RWPE2 (cell line): ENCODE data around the gene PDZRN4.

ENCODE experiments used
- ATAC-seq: fragments of 200-7000 bp; cut with Tn5 transposase; 3 replicates; pipeline ENCODE4 v1.9.1; 2021; ENCODE audit warnings: low read depth
- DNase-seq: peaks from one replicate; pipeline ENCODE4 v3.0.0-alpha.2; 2020; ENCODE audit warnings: low spot score
- H3K27ac ChIP-seq: fragments of 450-650 bp; 2 replicates; pipeline ENCODE4 v1.5.1; 2017; ENCODE audit warnings: mild to moderate bottlenecking; ENCODE audit not compliant: poor library complexity, severe bottlenecking
- H3K27me3 ChIP-seq: fragments of 250-450 bp; sonication (Bioruptor Pico); 2 replicates; pipeline ENCODE4 v1.5.1; 2021; ENCODE audit warnings: mild to moderate bottlenecking, moderate library complexity; ENCODE audit not compliant: insufficient read depth, poor library complexity, severe bottlenecking
- H3K36me3 ChIP-seq: fragments of 250-450 bp; sonication (Bioruptor Pico); 2 replicates; pipeline ENCODE4 v1.5.1; 2020; ENCODE audit warnings: low read depth, mild to moderate bottlenecking, moderate library complexity
- H3K4me1 ChIP-seq: fragments of 250-450 bp; sonication (Bioruptor Pico); 2 replicates; pipeline ENCODE4 v1.5.1; 2021; ENCODE audit warnings: mild to moderate bottlenecking, moderate library complexity; ENCODE audit not compliant: insufficient read depth, poor library complexity, severe bottlenecking
- H3K4me3 ChIP-seq: fragments of 250-450 bp; sonication (Bioruptor Pico); 2 replicates; pipeline ENCODE4 v1.5.1; 2021; ENCODE audit warnings: mild to moderate bottlenecking, moderate library complexity; ENCODE audit not compliant: severe bottlenecking
- H3K9me3 ChIP-seq: fragments of 250-450 bp; sonication (Bioruptor Pico); 2 replicates; pipeline ENCODE4 v1.5.1; 2021; ENCODE audit warnings: mild to moderate bottlenecking, moderate library complexity; ENCODE audit not compliant: severe bottlenecking
- TF ChIP-seq, protein P1 (sequence below): fragments of 450-650 bp; IDR thresholded peaks from one replicate; pipeline ENCODE4 v1.5.1; 2017; ENCODE audit warnings: mild to moderate bottlenecking, moderate library complexity; ENCODE audit not compliant: poor library complexity, severe bottlenecking

The PDZRN4 gene

DNA sequence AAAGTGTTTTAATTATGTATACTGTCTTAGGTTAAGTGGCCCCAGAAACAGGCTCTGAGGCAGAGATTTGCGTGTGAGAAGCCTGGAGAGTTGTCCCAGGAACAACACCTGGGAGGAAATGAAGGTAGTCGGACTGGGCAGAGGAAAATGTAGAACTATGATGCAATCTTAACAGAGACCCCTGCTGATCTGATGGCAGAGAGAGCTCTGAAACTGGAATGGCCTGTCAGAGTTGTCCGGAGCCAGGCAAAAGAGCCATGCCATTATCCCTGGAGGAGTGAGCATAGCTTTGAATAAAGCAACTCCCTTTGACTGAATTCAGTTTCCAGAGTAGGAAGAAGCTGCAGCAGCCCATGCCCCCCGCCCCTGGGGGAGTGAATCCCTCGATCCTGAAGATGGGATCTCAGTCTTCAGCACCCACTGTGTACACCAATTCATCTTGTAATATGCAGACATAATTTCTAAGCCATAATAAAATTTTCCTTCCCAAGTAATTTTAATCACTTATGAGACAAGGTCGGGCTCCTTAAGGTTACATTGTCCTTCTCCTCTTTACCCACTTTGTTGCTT lies 264.8 kb downstream of the PDZRN4 start:
- H3K36me3 ChIP-seq, result no peaks in the 10 kb centered on the region
- TF ChIP-seq, protein P1, sequence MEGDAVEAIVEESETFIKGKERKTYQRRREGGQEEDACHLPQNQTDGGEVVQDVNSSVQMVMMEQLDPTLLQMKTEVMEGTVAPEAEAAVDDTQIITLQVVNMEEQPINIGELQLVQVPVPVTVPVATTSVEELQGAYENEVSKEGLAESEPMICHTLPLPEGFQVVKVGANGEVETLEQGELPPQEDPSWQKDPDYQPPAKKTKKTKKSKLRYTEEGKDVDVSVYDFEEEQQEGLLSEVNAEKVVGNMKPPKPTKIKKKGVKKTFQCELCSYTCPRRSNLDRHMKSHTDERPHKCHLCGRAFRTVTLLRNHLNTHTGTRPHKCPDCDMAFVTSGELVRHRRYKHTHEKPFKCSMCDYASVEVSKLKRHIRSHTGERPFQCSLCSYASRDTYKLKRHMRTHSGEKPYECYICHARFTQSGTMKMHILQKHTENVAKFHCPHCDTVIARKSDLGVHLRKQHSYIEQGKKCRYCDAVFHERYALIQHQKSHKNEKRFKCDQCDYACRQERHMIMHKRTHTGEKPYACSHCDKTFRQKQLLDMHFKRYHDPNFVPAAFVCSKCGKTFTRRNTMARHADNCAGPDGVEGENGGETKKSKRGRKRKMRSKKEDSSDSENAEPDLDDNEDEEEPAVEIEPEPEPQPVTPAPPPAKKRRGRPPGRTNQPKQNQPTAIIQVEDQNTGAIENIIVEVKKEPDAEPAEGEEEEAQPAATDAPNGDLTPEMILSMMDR, result no peak
- H3K4me1 ChIP-seq, result no peaks in the 10 kb centered on the region
- no peak overlapping the region for H3K4me3 ChIP-seq
- DNase-seq, result no peak
- ATAC-seq, result no peak
- H3K27me3 ChIP-seq, result peaks cover 2% of the 10 kb centered on the region
- no peaks in the 10 kb centered on the region for H3K9me3 ChIP-seq
- H3K27ac ChIP-seq, result no peak overlapping the region

DNA sequence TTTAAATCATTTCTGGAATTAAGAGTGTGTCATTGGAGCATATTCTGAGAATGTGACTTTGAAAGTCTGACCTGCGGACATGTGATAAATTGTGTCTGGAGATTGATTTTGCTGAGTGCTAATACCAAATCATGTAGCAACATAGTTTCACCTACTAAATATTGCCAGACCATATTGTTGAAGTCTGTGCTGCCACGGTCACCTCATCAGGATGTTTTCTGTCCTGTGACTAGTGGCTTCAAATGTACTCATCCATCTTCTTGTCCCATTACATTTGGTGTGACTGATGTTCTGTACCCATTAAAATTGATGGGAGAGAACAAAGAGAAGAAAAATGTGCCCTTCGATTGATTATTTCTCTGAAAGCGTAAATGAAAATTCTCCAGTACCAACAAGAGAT lies 265.3 kb downstream of the PDZRN4 start:
- DNase-seq, result no peak
- TF ChIP-seq, protein P1, result no peak
- Histone ChIP-seq H3K27me3 (peaks cover 2% of the 10 kb centered on the region), H3K4me1 (no peaks in the 10 kb centered on the region), H3K4me3 (no peak overlapping the region), H3K36me3 (no peaks in the 10 kb centered on the region), H3K9me3 (no peaks in the 10 kb centered on the region), H3K27ac (no peak overlapping the region)
- ATAC-seq, result no peak

DNA sequence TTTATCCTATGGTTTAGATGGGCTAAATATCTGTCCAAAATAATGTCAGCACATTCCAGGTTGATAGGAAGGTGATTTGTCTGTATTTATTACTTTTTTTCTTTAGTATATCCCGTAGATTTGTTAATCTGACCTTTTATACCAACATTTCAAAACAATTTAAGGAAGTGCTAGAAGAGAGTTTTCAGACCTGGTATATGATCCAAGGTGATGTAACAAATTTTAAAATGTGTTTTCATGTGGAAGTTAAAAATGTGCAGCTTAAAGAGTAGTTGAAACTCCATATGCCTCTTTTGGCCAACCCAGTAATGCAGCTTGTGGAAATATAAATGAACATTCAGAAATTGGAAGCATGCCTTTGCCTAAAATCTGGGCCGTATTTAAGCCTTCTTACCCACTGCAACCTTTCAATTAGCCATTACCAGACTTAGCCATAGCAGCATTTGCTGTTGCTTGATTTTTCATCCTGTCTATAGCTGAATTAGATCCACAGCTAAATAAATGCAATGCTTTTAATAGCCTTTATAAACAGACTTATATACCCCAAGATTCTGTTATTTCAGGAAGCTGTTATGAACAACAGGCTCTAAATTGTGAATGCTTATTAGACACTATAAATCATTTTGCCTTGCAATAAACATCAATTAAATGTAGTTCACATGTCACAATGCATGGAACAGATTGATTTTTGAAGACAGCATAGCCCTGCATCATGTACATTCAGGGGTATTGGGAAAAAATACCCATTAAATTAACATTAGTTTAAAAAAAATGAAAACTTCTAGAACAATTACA lies 271.2 kb downstream of the PDZRN4 start:
- Histone ChIP-seq H3K9me3 (no peaks in the 10 kb centered on the region), H3K4me3 (no peak overlapping the region), H3K4me1 (no peaks in the 10 kb centered on the region), H3K36me3 (no peaks in the 10 kb centered on the region), H3K27ac (no peak overlapping the region), H3K27me3 (no peaks in the 10 kb centered on the region)
- ATAC-seq, result no peak
- TF ChIP-seq, protein P1, result no peak
- DNase-seq, result no peak

DNA sequence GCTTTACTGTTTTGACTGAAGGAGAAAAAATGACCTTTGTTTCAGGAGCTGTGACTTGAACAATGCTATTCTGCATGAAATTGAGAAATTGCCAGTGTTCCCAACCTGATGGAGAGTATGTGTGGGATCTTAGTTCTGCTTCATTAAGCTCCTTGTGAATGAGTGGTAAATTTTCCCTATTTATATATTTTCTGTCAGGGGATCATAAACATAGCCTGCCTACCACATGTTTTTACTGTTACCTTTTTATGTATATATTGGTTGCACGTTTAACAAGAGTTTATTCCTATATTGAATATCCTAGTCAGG lies 271.7 kb downstream of the PDZRN4 start:
- TF ChIP-seq, protein P1, result no peak
- Histone ChIP-seq H3K27ac (no peak overlapping the region), H3K9me3 (no peaks in the 10 kb centered on the region), H3K36me3 (no peaks in the 10 kb centered on the region), H3K27me3 (no peaks in the 10 kb centered on the region), H3K4me3 (no peak overlapping the region), H3K4me1 (no peaks in the 10 kb centered on the region)
- no peak for DNase-seq
- ATAC-seq, result no peak

DNA sequence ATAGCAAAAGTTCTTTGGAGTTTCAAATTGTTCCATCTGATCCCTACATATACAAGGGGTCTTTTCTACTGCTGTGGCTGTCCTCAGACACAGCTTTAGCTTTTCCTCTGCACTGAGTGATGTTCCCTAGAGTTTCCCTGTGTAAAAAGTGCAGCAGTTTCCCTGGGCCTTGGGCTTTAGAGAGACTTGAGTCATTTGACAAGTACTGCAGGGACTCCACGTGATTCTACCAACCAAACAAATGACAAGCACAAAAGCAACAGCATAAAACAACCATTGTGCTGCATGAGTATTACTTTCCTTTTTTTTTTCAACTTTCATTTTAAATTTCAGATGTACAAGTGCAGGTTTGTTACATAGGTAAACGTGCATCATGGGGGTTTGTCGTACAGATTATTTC lies 272.8 kb downstream of the PDZRN4 start:
- H3K27me3 ChIP-seq, result no peaks in the 10 kb centered on the region
- H3K9me3 ChIP-seq, result no peaks in the 10 kb centered on the region
- H3K27ac ChIP-seq, result no peak overlapping the region
- H3K4me1 ChIP-seq, result no peaks in the 10 kb centered on the region
- no peaks in the 10 kb centered on the region for H3K36me3 ChIP-seq
- TF ChIP-seq, protein P1, result no peak
- ATAC-seq (no peak), DNase-seq (no peak)
- H3K4me3 ChIP-seq, result no peak overlapping the region
